Spleen (tissue), 11 donors: ENCODE data around the gene MUC2. TPM values are rescaled to one million over a fixed set of nuclear protein-coding genes. Genes with fewer than 3 reads are reported as not detected.

Experiments used
- DNase-seq: peaks from one replicate; pipeline ENCODE4 v3.0.0-alpha.2; 2020
- H3K27ac ChIP-seq, 8 donors: fragments of 200-600 bp; sonication (generic) in 7 of 8; 1 replicate in 4 of 8; 2 replicates in 4 of 8; pipeline versions ENCODE4 v1.5.0 to v1.8.0; 2016 to 2021; ENCODE audit warnings: inconsistent platforms in 4 of 8, mild to moderate bottlenecking in 4 of 8, moderate library complexity in 1 of 8
- H3K27me3 ChIP-seq, 7 donors: fragments of 200-600 bp; sonication (generic) in 6 of 7; replicated peaks in 1 of 7; 1 replicate in 4 of 7; 2 replicates in 3 of 7; pipeline versions ENCODE4 v1.5.0 to v1.8.0; 2016 to 2021; ENCODE audit warnings: inconsistent platforms in 3 of 7, mild to moderate bottlenecking in 1 of 7
- H3K36me3 ChIP-seq, 6 donors: fragments of 200-600 bp; sonication (generic) in 5 of 6; 1 replicate in 4 of 6; 2 replicates in 2 of 6; pipeline versions ENCODE4 v1.5.0 to v1.8.0; 2016 to 2021; ENCODE audit warnings: inconsistent platforms in 2 of 6
- H3K4me1 ChIP-seq, 6 donors: fragments of 200-600 bp; sonication (generic) in 5 of 6; 1 replicate in 3 of 6; 2 replicates in 3 of 6; pipeline versions ENCODE4 v1.5.0 to v1.8.0; 2016 to 2021; ENCODE audit warnings: inconsistent platforms in 3 of 6
- H3K4me3 ChIP-seq, 8 donors: fragments of 200-600 bp; sonication (generic) in 7 of 8; 1 replicate in 4 of 8; 2 replicates in 4 of 8; pipeline versions ENCODE4 v1.5.0 to v1.8.0; 2016 to 2021; ENCODE audit warnings: inconsistent platforms in 4 of 8, mild to moderate bottlenecking in 4 of 8, moderate library complexity in 2 of 8
- H3K9me3 ChIP-seq, 8 donors: fragments of 200-600 bp; sonication (generic) in 7 of 8; 1 replicate in 4 of 8; 2 replicates in 4 of 8; pipeline versions ENCODE4 v1.5.0 to v1.8.0; 2016 to 2021; ENCODE audit warnings: inconsistent platforms in 4 of 8
- POLR2A ChIP-seq, 3 donors: fragments of 450-650 bp; IDR thresholded peaks; one replicate each; pipeline ENCODE4 v1.5.1; 2017; ENCODE audit warnings: antibody characterized with exemption in 3 of 3, mild to moderate bottlenecking in 1 of 3
- POLR2AphosphoS5 ChIP-seq, 3 donors: sonication (generic); formaldehyde crosslinking; IDR thresholded peaks; one replicate each; pipeline ENCODE4 v1.5.1; 2017; ENCODE audit warnings: antibody characterized with exemption in 3 of 3
- WGBS, 5 donors: extraction: QIAGEN DNeasy Blood & Tissue Kit in 3 of 5; methylation state at CpG; one replicate each; pipeline versions ENCODE4 v1.1.5 to v1.1.7; 2013 to 2018; 5-methylcytosine and 5-hydroxymethylcytosine counted together
- intact Hi-C: fragments of 100-400 bp; cut with DNase I; formaldehyde crosslinking; loops from one replicate; pipeline ENCODE4 v1.15.0; 2023; ENCODE audit warnings: low total_unique reads
- polyA plus RNA-seq, 3 donors: library from polyadenylated mRNA; stranded (reverse); fragments of 200-250 nt; gene quantifications; one replicate each; pipeline ENCODE4 v1.2.1, GENCODE V29; 2013
- total RNA-seq, 7 donors: library from RNA; depleted of rRNA in 3 of 7; stranded (reverse); fragments of >200 nt in 3 of 7; fragmentation: NEBNext Ultra II Directional in 4 of 7; extraction: Animal tissue kit (Norgen Biotek cat#: 25700) in 4 of 7; gene quantifications; one replicate each; pipeline versions ENCODE4 v1.1.0 to v1.2.1, GENCODE V29; 2016 to 2021
- TF ChIP-seq, protein P1 (sequence below), 11 experiments: fragments of 200-600 bp in 7 of 11; fragments of 450-650 bp in 4 of 11; sonication (generic) in 4 of 11; IDR thresholded peaks in 8 of 11; conservative IDR thresholded peaks in 3 of 11; 1 replicate in 7 of 11; 2 replicates in 4 of 11; pipeline versions ENCODE4 v1.4.0 to v1.8.0; 2016 to 2021; ENCODE audit warnings: antibody characterized with exemption in 11 of 11, inconsistent platforms in 4 of 11, mild to moderate bottlenecking in 1 of 11
- donor health status: healthy with polysubstance abuse.
- donor health status: DM: no; HTN: no; CAD: no; lungs with moderate emphysema.
- donor health status: DM: no; HTN: no; CAD: no.
- donor health status: Bipolar disorder and iron deficiency.
- donor health status: healthy.
- donor health status: DM: no; HTN: no; CAD: no.
- donor health status: DM: yes; HTN: yes; CAD: no.

The MUC2 gene
- total and polyA plus RNA-seq, 10 donors, result 0.03 to 0.06 (median 0.03) TPM; not detected in 7

GRCh38 chr11:1117992-1118391 is 43.3 kb downstream of the MUC2 start:
- no peaks in the 10 kb centered on the region for H3K4me1 ChIP-seq

DNA sequence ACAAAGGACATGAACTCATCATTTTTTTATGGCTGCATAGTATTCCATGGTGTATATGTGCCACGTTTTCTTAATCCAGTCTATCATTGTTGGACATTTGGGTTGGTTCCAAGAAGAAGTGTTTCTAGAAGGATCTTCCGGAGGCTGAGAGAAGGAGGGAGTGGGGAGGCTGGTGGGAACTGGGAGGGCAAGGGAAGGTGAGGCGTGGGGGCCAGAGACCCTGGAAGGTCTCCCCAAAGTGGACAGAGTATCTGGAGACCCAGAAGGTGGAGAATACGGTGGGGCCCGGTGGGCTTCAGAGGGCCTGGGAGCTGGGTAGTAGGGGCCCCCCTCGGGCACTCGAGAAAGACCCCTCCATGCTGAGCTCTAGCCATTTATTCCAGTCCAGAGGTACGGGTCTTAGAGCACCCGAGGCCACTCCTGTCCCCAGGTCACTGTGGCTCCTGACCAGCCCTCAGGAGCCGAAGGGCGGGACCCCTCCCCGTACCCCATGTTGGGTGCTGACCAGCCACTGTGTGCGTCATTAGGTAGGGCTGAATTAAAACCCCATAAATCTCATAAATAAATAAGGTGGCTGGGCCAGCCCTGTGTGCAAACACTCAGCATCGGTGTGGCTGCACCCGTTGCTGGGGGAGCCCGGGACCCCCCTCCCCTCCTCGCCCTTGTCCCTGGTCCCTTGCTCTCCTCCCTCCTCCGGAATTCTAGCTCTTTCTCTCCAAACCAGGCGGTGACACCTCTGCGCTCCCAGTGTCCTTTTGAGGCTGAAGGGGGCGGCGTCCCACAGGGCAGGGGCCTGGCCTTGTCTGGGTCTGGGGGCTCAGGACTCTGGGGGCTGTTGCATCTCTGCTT is 44.3 kb downstream of the MUC2 start:
- TF ChIP-seq POLR2AphosphoS5 (IDR thresholded peaks at IDR 0.05) (no peak), POLR2A (IDR thresholded peaks at IDR 0.05) (no peak)
- TF ChIP-seq, protein P1, sequence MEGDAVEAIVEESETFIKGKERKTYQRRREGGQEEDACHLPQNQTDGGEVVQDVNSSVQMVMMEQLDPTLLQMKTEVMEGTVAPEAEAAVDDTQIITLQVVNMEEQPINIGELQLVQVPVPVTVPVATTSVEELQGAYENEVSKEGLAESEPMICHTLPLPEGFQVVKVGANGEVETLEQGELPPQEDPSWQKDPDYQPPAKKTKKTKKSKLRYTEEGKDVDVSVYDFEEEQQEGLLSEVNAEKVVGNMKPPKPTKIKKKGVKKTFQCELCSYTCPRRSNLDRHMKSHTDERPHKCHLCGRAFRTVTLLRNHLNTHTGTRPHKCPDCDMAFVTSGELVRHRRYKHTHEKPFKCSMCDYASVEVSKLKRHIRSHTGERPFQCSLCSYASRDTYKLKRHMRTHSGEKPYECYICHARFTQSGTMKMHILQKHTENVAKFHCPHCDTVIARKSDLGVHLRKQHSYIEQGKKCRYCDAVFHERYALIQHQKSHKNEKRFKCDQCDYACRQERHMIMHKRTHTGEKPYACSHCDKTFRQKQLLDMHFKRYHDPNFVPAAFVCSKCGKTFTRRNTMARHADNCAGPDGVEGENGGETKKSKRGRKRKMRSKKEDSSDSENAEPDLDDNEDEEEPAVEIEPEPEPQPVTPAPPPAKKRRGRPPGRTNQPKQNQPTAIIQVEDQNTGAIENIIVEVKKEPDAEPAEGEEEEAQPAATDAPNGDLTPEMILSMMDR (IDR thresholded peaks at IDR 0.05 in 8 of 11, conservative IDR thresholded peaks at IDR 0.05 in 3 of 11), result no peak
- H3K4me1 ChIP-seq, result no peaks in the 10 kb centered on the region
- no peak for DNase-seq
- no peak overlapping the region for H3K27ac ChIP-seq
- peaks cover 0 to 31% (median 0%) of the 10 kb centered on the region in 7 donors for H3K27me3 ChIP-seq
- no peaks in the 10 kb centered on the region for H3K9me3 ChIP-seq
- H3K4me3 ChIP-seq, result no peak overlapping the region
- intact Hi-C loops, result no loop called here
- WGBS, 5 donors, result 75 to 82% (median 79%) methylated on average over 18 to 22 of the region's 22 CpGs
- no peaks in the 10 kb centered on the region for H3K36me3 ChIP-seq

More at GRCh38 chr11:1117992-1118391, 43.3 kb downstream of the MUC2 start:
- intact Hi-C loops, result no loop called here
- H3K9me3 ChIP-seq, result no peaks in the 10 kb centered on the region
- peak; percentile 66 for DNase-seq
- H3K27ac ChIP-seq, result no peak overlapping the region
- 56 to 75% (median 73%) methylated on average over 6 of the region's 6 CpGs for WGBS, 5 donors
- H3K36me3 ChIP-seq, result no peaks in the 10 kb centered on the region
- no peak overlapping the region for H3K4me3 ChIP-seq
- TF ChIP-seq, protein P1 (IDR thresholded peaks at IDR 0.05 in 8 of 11, conservative IDR thresholded peaks at IDR 0.05 in 3 of 11), result no peak
- TF ChIP-seq POLR2AphosphoS5 (IDR thresholded peaks at IDR 0.05) (no peak), POLR2A (IDR thresholded peaks at IDR 0.05) (no peak)
- H3K27me3 ChIP-seq, result peaks cover 0 to 31% (median 0%) of the 10 kb centered on the region in 7 donors

GRCh38 chr11:1119604-1120146 is 45.0 kb downstream of the MUC2 start:
- DNase-seq, result no peak
- no peak overlapping the region for H3K27ac ChIP-seq
- no peaks in the 10 kb centered on the region for H3K4me1 ChIP-seq
- TF ChIP-seq POLR2AphosphoS5 (IDR thresholded peaks at IDR 0.05), result no peak
- no peak for TF ChIP-seq POLR2A (IDR thresholded peaks at IDR 0.05)
- TF ChIP-seq, protein P1 (IDR thresholded peaks at IDR 0.05 in 8 of 11, conservative IDR thresholded peaks at IDR 0.05 in 3 of 11), result no peak
- intact Hi-C loops, result no loop called here
- no peaks in the 10 kb centered on the region for H3K36me3 ChIP-seq
- peaks cover 0 to 31% (median 0%) of the 10 kb centered on the region in 7 donors for H3K27me3 ChIP-seq
- 69 to 83% (median 79%) methylated on average over 8 to 17 of the region's 17 CpGs for WGBS, 5 donors
- no peaks in the 10 kb centered on the region for H3K9me3 ChIP-seq
- H3K4me3 ChIP-seq, result no peak overlapping the region
